ENCODE measurements around the gene PRPH2.
A peak's percentile ranks its signal among the peaks of the same experiment; 100 is the strongest.
"Not testable (repeated sequence)": the region's sequence is repeated elsewhere in the genome, so short reads cannot be mapped to it uniquely, and the experiment has no call there.

The PRPH2 gene

GRCh38 chr6:42724825-42725224 is 2.4 kb upstream of the PRPH2 start:
- H3K4me3 Mint-ChIP-seq: no peak overlapping the region

GRCh38 chr6:42720739-42721138 is 1.7 kb downstream of the PRPH2 start:
- H3K27me3 Mint-ChIP-seq: no peaks in the 10 kb centered on the region
- H3K36me3 Mint-ChIP-seq: no peaks in the 10 kb centered on the region
- no peak overlapping the region for H3K27ac Mint-ChIP-seq
- H3K4me3 Mint-ChIP-seq: no peak overlapping the region
- H3K9me3 Mint-ChIP-seq (ENCODE audit: low read depth): no peaks in the 10 kb centered on the region
- peaks cover under 1% of the 10 kb centered on the region for H3K4me1 Mint-ChIP-seq (ENCODE audit: low read depth)

More at GRCh38 chr6:42724825-42725224, 2.4 kb upstream of the PRPH2 start:
- Mint-ChIP-seq H3K27ac (no peak overlapping the region), H3K36me3 (no peaks in the 10 kb centered on the region), H3K4me1 (ENCODE audit: low read depth) (peaks cover 21% of the 10 kb centered on the region), H3K27me3 (no peaks in the 10 kb centered on the region), H3K9me3 (ENCODE audit: low read depth) (no peaks in the 10 kb centered on the region)

- Mint-ChIP-seq H3K4me3 (no peak overlapping the region), H3K36me3 (no peaks in the 10 kb centered on the region), H3K4me1 (ENCODE audit: low read depth) (no peaks in the 10 kb centered on the region), H3K9me3 (ENCODE audit: low read depth) (no peaks in the 10 kb centered on the region), H3K27ac (no peak overlapping the region), H3K27me3 (no peaks in the 10 kb centered on the region)
Observed at GRCh38 chr6:42715871-42716270, 6.5 kb downstream of the PRPH2 start.

GRCh38 chr6:42714098-42714761 is 8.2 kb downstream of the PRPH2 start:
- Mint-ChIP-seq H3K27ac (no peak overlapping the region), H3K4me1 (ENCODE audit: low read depth) (peaks cover 3% of the 10 kb centered on the region), H3K27me3 (no peaks in the 10 kb centered on the region), H3K4me3 (no peak overlapping the region), H3K9me3 (ENCODE audit: low read depth) (no peaks in the 10 kb centered on the region), H3K36me3 (no peaks in the 10 kb centered on the region)

- H3K36me3 Mint-ChIP-seq: no peaks in the 10 kb centered on the region
- H3K4me1 Mint-ChIP-seq (ENCODE audit: low read depth): peaks cover 3% of the 10 kb centered on the region
- no peak overlapping the region for H3K4me3 Mint-ChIP-seq
- H3K9me3 Mint-ChIP-seq (ENCODE audit: low read depth): no peaks in the 10 kb centered on the region
- H3K27ac Mint-ChIP-seq: no peak overlapping the region
- no peaks in the 10 kb centered on the region for H3K27me3 Mint-ChIP-seq
Observed at GRCh38 chr6:42711930-42712329, 10.5 kb downstream of the PRPH2 start.

GRCh38 chr6:42710316-42710715 is 12.1 kb downstream of the PRPH2 start:
- Mint-ChIP-seq H3K27me3 (no peaks in the 10 kb centered on the region), H3K36me3 (no peaks in the 10 kb centered on the region), H3K9me3 (ENCODE audit: low read depth) (no peaks in the 10 kb centered on the region), H3K4me3 (no peak overlapping the region), H3K27ac (no peak overlapping the region), H3K4me1 (ENCODE audit: low read depth) (peaks cover 3% of the 10 kb centered on the region)

GRCh38 chr6:42709871-42710270 is 12.5 kb downstream of the PRPH2 start:
- H3K27ac Mint-ChIP-seq: no peak overlapping the region
- H3K36me3 Mint-ChIP-seq: no peaks in the 10 kb centered on the region
- no peaks in the 10 kb centered on the region for H3K27me3 Mint-ChIP-seq
- H3K4me3 Mint-ChIP-seq: no peak overlapping the region
- no peaks in the 10 kb centered on the region for H3K9me3 Mint-ChIP-seq (ENCODE audit: low read depth)
- H3K4me1 Mint-ChIP-seq (ENCODE audit: low read depth): peaks cover 3% of the 10 kb centered on the region

GRCh38 chr6:42708096-42708495 is 14.3 kb downstream of the PRPH2 start:
- Mint-ChIP-seq H3K4me1 (ENCODE audit: low read depth) (peaks cover 3% of the 10 kb centered on the region), H3K36me3 (no peaks in the 10 kb centered on the region), H3K27me3 (no peaks in the 10 kb centered on the region), H3K9me3 (ENCODE audit: low read depth) (no peaks in the 10 kb centered on the region), H3K27ac (no peak overlapping the region), H3K4me3 (no peak overlapping the region)

- H3K27ac Mint-ChIP-seq: peak overlapping the region; percentile 34
- H3K36me3 Mint-ChIP-seq: no peaks in the 10 kb centered on the region
- H3K4me1 Mint-ChIP-seq (ENCODE audit: low read depth): peaks cover 3% of the 10 kb centered on the region
- H3K27me3 Mint-ChIP-seq: no peaks in the 10 kb centered on the region
- H3K4me3 Mint-ChIP-seq: no peak overlapping the region
- H3K9me3 Mint-ChIP-seq (ENCODE audit: low read depth): no peaks in the 10 kb centered on the region
Observed at GRCh38 chr6:42707595-42707994, 14.8 kb downstream of the PRPH2 start.

GRCh38 chr6:42704937-42705374 is 17.4 kb downstream of the PRPH2 start:
- H3K27me3 Mint-ChIP-seq: no peaks in the 10 kb centered on the region
- H3K9me3 Mint-ChIP-seq (ENCODE audit: low read depth): no peaks in the 10 kb centered on the region
- H3K36me3 Mint-ChIP-seq: no peaks in the 10 kb centered on the region
- H3K27ac Mint-ChIP-seq: no peak overlapping the region
- no peaks in the 10 kb centered on the region for H3K4me1 Mint-ChIP-seq (ENCODE audit: low read depth)
- H3K4me3 Mint-ChIP-seq: no peak overlapping the region

GRCh38 chr6:42704251-42704936 is 18.0 kb downstream of the PRPH2 start:
- Mint-ChIP-seq H3K27me3 (no peaks in the 10 kb centered on the region), H3K27ac (no peak overlapping the region), H3K4me1 (ENCODE audit: low read depth) (no peaks in the 10 kb centered on the region), H3K4me3 (no peak overlapping the region), H3K9me3 (ENCODE audit: low read depth) (no peaks in the 10 kb centered on the region), H3K36me3 (no peaks in the 10 kb centered on the region)

GRCh38 chr6:42702786-42703185 is 19.6 kb downstream of the PRPH2 start:
- H3K4me3 Mint-ChIP-seq; H3K9me3 Mint-ChIP-seq (ENCODE audit: low read depth); H3K27ac Mint-ChIP-seq; H3K27me3 Mint-ChIP-seq; H3K36me3 Mint-ChIP-seq; H3K4me1 Mint-ChIP-seq (ENCODE audit: low read depth): not testable (repeated sequence)

GRCh38 chr6:42702200-42702599 is 20.2 kb downstream of the PRPH2 start:
- H3K36me3 Mint-ChIP-seq: no peaks in the 10 kb centered on the region
- no peak overlapping the region for H3K4me3 Mint-ChIP-seq
- no peaks in the 10 kb centered on the region for H3K4me1 Mint-ChIP-seq (ENCODE audit: low read depth)
- H3K27ac Mint-ChIP-seq: no peak overlapping the region
- H3K27me3 Mint-ChIP-seq: no peaks in the 10 kb centered on the region
- H3K9me3 Mint-ChIP-seq (ENCODE audit: low read depth): no peaks in the 10 kb centered on the region

- Mint-ChIP-seq H3K27me3 (no peaks in the 10 kb centered on the region), H3K4me3 (no peak overlapping the region), H3K27ac (no peak overlapping the region), H3K36me3 (peaks cover 11% of the 10 kb centered on the region), H3K4me1 (ENCODE audit: low read depth) (peaks cover 20% of the 10 kb centered on the region), H3K9me3 (ENCODE audit: low read depth) (no peaks in the 10 kb centered on the region)
Observed at GRCh38 chr6:42698217-42698616, 24.2 kb downstream of the PRPH2 start.

GRCh38 chr6:42697268-42697655 is 25.1 kb downstream of the PRPH2 start:
- Mint-ChIP-seq H3K27me3 (no peaks in the 10 kb centered on the region), H3K27ac (no peak overlapping the region), H3K9me3 (ENCODE audit: low read depth) (no peaks in the 10 kb centered on the region), H3K4me3 (no peak overlapping the region), H3K36me3 (peaks cover 11% of the 10 kb centered on the region), H3K4me1 (ENCODE audit: low read depth) (peaks cover 29% of the 10 kb centered on the region)

Data from activated naive CD8-positive, alpha-beta T cell (primary cell).